ENCODE measurements around the gene MLLT1.

Gene MLLT1

DNA sequence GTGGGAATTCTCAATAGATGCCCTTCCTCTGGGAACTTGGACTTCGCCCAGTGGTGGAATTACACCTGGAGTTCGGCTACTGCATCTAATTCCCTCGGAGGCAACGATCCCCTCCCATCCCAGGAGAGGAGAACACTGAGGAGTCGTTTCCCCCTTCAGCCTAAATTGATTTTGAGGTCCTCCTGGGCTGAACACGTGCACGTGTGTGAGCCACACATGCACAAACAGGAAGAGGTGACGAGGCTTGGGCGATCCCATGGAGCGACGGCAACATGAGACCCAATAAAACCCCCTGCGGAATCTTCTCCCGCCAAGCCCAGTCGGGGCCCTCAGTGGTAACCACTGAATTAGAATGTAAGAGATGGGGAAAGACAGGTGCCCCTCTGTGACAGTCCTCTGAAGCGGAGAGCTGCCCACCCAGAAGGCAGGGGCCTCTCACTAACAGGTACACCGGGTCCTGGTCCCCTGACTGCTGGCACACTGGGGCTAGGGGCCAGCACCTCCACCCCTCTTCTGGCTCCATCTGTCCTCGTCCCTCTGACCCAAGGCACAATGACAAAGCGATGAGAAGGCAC lies 4.5 kb downstream of the MLLT1 start:
- DNase-seq (ENCODE audit: low spot score) = no peak

DNA sequence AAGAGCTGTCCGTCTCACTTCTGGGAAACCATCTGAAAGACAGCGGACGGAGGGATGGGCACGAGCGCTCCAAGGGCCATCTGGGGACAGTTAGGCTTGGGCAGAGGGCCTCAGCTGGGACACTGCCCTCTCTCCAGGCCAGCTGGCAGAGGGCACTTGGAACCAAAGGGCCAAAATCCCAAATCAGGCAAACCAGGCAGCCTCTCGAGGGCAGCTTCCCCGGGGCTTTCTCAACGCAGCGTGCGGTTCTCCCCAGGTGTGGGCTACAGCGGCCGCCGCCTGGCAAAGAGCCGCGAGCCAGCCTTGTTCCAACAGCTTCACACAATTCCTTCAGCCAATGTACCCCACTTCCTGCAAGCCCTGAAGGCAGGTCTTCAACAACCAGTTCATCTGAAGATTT lies 5.0 kb downstream of the MLLT1 start:
- no peak for DNase-seq (ENCODE audit: low spot score)

DNA sequence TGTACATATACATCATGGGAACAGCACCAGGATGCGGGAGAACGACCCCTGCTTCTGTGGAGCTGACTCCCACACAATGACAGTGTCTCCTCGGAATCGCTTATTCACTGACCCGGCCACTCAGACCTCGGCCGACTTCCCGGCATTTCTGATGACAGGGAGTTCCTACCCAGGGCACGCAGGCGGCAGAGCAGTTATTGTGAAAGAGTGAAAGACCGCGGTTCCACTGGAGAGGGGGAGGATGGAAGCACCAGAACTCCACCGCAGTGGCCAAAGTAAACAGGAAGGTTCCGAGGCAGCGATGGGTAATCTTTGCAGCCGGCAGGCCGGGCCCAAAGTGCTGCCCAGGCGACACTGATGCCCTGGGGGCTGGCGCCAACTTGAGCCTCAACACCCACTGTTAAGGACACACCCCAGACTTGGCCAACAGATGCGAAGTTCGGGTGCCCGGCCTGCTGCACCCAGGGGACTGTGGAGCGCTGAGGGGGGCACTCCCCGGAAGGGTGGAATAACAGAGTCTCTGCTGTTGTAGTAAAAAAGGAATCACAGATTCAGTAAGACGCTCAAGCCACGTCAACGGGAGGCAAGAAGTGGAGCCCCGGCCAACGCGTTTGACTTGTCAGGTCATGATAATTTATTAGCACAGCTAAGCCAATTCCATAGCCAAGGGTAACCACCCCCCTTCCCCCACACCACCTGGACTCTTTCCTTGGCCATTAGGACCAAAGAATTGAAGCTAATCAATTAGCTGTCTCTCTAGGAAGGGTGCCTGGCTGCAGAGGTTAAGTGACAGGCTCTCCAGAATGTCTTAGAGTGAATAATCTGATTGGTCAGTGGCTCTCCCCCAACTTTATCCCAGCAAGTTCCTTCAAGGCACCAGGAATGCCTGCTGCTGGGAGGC lies 5.8 kb downstream of the MLLT1 start:
- no peak for DNase-seq (ENCODE audit: low spot score)

DNA sequence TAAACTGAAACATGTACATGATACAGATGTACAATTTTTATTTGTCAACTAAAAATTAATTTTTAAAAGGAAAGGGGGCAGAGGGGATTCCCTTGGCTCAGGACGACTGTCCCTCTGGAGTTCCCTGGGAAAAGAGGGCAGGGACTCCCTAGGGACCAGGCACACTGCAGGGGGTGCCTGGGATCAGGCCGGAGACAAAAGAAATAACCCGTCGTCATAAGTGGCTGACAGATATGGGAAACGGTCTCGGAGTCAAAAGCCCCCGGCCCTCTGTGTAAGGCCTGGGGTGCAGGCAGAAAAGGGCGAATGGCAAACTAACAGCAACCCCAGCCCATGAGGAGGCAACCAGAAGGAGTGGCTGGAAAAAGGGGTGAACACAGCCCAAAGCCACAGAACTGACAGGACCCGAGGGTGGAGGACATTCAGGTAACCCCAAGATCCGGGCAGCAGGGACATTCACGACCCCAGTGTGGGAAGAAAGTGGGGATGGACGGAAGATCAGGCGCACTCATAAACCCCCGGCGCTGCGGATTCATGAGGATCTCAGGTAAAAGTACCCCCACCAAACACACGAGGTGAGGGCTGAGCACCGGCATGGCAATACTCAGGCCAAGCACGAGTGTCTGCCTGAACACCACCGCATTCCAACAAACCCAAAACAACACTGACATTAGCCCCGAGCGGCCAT lies 6.7 kb downstream of the MLLT1 start:
- DNase-seq (ENCODE audit: low spot score) = no peak

DNA sequence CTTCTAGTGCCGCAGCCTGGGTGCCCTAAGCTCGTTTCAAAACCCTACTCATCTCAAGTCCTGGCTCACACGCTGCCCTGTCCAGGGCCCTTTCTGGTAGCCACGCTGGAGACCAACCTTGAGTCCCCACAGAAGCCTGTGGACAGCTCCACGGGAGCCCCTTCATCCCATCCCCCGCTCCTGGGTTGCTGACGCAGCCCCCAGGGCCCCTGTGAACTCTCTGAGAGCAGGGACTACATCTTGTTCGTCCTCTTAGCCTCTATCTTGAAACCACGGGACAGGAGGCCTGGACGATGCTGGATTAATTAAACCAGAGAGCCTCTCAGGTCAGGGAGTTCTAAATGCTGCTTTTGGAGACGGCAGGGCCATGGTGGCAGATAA lies 7.4 kb downstream of the MLLT1 start:
- no peak for DNase-seq (ENCODE audit: low spot score)

DNA sequence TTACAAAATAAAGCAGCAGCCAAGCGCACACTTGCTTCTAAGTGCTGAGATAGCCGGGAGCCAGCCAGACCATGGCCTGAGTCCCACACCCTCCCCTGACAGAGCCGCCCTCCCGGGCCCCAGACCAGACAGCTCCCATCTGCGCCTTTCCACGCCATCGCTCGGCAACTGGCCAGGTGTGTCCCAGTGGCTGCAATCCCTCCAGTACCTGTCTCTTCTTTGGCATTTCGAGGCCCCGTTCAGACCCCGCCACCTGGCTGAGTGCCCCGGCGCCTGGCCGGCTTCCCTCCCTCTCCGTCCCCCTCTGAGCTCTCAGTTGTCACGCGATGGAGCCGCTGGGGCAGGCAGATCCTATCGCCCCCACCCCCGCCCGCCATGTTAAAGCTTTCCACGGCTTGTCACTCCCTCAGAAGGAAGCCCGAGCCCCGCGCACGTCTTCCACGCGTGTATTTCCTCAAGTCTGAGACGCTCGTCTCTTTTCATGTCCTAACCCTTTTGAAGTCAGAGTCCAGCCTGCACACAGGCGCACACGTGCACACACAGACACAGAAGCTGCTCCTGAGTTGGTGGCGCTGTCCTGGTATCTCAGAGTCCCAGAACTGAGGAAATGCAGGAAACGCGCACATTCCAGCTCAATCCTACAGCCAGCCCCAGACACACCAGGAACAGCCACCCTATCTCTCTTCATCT lies 7.9 kb downstream of the MLLT1 start:
- no peak for DNase-seq (ENCODE audit: low spot score)

DNA sequence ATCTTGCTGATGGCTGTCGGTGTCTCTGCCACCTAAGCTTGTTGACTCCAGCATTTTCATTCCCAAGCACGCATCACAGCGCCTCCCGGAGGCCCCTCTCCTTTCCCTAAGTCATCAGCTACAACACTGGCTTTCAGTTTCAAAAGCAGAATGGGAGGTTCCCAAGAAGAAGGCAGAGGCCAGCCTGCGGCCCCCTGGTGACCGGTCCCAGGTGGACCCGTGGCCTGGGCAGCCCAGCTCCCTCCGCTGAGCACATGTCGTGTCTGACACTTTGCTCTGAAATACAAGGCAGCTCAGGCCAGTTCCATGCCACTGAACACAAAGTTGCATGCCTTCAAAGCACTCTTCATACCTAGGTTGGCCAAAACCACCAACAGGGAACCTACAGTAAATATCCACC lies 8.5 kb downstream of the MLLT1 start:
- DNase-seq (ENCODE audit: low spot score) = no peak

DNA sequence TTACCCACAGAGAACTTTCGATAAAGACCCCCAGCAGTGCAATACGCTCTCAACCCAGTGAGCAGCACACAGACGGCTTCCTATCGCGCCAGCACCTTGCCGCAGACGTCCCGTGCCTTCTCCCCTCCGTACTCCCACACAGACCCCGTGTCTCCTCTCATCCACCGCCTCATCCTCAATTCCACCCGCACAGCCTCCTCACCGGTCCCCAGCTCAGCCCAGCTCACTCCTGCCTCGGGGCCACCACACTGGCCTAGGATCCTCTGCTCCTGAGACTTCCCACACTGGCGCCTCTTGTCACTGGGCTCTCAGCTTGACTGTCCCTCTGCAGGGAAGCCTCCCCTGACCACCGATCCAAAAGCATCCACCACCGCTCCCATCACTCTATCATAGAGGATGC lies 9.0 kb downstream of the MLLT1 start:
- DNase-seq (ENCODE audit: low spot score) = no peak

DNA sequence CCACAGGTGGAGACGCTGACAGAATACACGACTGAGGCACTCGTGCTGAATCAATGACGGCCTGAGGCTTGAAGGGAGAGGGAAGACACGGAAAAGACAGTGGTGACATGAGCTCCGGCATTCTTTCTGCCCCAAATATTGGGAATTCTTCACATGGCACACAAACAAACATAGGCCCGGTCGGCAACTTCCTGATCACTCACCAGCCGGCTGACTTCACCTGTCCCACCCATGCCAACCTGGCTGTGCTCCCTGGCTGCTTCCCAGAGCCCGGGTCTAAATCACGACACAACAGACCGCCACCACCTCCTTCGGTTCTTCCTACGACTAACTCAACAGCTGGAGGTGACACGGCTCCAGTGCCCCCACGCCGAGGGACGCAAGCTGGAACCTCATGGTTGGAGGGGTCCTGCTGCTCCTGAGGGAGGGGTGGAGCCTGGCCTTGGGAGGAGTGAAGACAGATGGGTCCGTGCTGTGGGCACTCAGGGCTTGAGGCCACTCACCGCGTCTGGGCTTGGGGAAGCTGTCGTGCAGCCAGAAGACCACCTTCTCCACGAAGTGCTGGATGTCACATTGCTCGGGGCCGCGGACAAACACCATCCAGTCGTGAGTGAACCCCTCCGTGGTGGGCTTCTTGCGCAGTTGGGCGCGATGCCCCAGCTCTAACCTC lies 9.6 kb downstream of the MLLT1 start:
- DNase-seq (ENCODE audit: low spot score) = no peak

DNA sequence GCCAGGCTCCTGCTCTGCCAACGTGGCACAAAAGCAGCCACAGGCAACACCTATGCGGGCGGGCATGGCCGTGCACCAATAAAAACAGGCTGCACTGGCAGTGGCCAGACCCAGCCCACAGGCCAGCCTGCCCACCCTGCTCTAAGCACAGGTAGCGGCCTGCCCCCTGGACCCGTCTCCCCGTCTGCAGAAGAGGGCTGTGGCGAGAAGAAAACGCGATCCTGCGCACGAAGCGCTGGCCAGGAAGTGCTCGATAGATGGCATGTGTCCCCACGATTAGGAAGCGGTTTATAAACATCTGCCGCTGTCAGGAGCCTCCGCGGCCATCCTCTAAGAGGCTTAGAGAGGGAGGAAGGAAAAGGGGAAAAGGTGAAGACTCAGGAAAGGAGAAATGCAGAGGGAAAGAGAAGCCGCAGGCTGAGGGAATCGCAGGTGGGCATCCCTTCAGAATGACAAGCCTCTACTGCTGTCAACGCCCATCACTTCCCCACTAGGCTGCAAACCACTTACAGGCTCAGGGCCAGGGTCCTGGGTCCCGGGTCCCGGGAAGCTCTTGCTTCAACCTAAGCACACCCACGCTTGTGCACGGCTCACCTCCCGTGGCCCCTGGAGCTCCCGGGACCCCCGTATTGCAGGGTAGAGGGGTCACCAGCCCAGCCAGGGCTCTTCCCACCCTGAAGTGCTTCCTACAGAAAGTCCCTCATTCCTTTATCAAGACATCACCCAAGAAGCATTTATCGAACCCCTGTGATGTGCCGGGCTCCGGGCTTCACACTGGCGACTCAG lies 10.5 kb downstream of the MLLT1 start:
- no peak for DNase-seq (ENCODE audit: low spot score)

DNA sequence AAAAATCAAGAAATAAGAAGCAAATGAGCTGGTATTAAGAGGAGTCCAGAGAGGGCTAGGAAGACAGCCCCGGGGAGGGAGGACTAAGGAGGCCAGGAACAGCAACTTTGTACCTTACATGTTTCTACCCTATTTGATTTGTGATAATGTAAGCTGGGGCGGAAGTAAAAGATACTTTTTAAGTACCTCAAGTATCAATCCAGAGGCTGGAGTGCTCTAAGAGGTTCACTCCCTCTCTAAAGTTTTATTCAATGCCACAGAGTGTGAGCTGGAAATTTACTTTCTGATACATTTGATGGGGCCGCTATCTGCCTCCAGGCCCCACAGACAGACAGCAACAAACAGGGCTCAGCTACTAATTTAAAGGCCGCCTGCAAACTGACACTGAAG lies 11.4 kb downstream of the MLLT1 start:
- no peak for DNase-seq (ENCODE audit: low spot score)

DNA sequence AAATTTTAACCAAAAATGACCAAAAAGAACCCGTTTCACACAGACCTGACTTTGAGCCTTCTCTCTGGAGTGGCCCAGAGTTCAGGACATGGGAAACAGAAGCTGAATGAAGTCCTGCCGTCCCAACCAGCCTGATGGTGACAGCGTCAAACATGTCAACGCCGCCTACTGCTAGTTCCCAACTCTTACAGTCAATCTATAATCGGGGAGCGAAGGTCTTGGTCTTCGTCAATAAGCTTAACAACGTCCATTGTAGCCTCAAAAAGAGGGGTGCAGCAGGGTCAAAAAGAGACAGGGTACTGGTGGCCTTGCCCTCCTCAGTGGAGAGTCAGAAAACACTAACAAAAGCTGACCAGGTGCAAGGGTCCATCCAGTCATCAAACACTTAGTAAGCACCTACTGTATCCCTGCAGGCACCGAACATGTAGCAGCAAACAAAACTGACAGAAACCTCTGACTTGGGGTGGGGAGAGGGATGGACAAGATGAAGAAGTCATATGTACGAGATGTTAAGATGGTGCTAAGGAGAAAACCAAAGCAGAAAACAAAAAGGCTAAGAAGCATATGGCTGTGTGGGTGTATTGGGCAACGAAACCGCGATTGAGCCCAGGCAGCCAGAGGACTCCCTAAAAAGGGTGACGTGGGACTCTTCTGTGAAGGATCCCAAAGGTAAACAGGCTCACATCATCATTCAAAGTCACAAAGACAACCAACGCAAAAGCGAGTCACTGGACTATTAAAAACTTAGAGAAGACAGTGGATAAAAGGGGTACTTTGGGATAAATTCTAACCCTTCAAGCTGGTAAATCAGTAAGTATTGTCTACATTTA lies 12.0 kb downstream of the MLLT1 start:
- DNase-seq (ENCODE audit: low spot score) = no peak

DNA sequence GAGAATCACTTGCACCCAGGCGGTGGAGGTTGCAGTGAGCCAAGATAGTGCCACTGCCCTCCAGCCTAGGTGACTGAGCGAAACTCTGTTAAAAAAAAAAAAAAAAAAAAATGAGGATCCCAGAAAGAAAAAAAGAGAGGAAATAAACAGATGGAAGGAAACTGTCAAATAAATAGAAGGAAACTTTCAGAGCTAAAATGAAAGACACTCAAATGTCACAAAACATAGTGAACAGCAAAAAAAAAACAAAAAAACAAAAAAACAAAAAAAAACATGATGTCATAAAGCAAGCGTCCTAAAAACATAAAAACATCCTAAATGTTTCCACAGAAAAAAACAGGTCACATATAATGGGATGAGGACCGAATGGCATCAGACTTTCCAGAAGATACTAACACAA lies 15.0 kb downstream of the MLLT1 start:
- DNase-seq (ENCODE audit: low spot score) = no peak

DNA sequence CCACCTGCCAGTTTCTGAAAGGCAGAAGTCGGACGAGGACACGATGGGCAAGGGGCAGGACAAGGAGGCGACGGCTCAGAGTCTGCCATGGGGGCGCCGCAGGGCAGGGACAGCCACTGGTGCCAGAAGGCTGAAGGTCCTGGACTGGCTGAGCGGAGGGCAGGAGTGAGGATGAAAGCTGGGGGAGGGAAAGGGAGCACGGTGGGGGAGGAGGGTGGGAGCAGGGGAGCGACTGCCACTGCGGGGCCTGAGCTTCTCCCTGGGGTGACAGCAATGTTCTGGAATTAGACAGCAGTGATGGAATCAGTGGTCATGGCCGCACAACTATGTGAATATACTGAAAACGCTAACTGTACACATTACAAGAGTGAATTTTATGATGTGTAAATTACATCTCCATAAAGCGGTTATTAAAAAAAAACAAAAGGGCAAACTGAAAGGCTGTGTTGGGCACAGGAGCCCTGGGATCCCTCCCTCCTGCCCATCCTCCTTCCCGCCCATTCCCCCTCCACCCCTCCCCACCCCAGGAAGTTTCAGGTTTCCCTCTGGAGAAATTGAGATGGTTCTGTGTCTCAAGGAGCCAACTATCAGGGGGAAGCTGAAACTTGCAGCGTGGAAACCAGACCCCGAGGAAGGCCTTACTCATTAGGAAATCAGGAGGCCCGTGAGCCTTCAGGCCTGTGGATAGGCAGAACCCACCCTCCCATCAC lies 15.9 kb downstream of the MLLT1 start:
- no peak for DNase-seq (ENCODE audit: low spot score)

DNA sequence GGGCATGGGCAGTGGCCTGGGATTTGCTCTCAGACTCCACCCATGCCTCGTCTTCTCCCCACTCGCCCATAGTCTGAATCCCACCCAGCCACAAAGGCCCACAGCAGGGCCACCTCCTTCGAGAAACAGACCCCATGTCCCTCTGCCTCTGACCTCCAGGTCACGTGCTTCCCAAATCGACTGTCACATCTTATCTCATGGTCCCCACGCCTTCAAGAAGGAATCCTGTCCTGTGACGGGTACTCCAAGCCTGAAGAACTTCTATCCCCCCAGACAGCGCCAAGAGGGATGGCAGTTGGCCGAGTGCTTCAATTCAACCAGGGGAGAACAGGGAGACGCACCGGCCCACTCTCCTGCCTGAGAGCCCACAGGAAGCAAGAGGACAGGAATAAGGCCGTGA lies 16.5 kb downstream of the MLLT1 start:
- no peak for DNase-seq (ENCODE audit: low spot score)

DNA sequence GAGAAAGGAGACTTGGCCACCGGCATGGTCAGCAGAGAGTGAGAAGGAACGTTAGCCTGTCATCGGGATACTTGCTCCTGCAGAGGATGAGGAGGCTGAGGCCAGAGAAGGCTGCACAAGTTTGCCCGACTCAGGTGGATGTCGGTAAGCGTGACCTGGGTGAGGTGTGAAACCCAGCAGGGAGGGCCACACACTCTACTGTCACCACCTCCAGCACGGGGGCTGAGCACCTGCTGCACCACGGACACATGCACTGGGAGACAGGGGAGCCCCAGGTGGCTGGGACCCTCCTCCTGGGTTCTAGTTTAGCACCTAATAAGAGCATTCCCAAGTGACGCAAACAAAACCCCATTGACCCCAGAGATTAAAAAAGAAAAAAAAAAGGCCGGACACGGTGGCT lies 17.3 kb downstream of the MLLT1 start:
- DNase-seq (ENCODE audit: low spot score) = no peak

DNA sequence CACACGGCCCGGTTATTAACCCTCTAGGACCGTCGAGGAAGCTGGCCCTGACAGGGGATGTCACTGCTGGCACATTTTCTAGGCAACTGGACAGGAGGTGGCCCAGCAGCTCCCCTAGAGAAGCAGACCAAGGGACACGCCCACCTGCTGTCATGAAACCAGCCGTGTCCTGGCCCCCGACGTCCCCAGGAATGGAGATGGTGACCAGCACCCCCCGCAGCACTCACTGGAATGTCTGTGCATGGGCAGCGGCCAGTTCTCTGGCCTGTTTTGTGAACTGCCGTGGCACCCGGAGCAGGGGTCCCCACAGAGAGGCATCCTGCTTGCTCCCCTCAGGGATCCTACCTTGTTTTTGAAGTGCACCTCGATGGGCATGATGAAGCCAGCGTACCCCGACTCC lies 17.9 kb downstream of the MLLT1 start:
- DNase-seq (ENCODE audit: low spot score) = no peak

DNA sequence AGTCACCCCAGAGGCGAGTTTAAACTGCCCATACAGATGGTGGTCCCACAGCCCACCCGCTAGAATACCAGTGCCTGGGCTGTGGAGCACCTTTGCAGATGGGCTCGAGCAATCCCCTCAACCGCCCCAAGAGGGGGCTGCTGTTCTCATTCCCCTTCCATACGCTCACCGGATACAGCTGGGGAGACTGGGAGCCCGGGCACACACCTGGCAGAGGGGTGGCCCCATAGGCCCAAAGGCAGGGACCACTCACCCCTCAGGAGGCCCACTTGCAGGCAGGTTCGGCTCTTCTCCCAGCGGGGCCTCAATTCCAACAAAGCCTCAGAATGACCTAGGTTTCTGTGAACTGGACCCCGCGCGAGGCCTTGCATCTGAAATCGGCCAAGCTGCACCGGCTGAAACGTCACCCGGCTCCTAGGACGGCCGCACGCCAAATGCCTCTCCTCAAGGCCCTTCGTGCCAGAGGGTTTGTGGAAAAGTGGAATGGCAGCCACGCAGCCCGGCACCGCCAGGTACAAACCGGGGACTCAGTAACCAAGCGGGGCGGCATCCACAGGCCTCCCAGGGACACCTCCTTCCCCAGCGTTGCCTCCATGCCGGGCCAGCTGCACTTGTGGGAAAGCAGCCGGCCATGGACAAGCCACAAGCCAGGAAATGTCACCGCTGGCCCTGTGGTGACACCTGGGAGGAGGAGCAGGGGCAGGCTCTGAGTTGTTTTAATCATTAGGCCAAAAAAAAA lies 18.7 kb downstream of the MLLT1 start:
- DNase-seq (ENCODE audit: low spot score) = no peak

DNA sequence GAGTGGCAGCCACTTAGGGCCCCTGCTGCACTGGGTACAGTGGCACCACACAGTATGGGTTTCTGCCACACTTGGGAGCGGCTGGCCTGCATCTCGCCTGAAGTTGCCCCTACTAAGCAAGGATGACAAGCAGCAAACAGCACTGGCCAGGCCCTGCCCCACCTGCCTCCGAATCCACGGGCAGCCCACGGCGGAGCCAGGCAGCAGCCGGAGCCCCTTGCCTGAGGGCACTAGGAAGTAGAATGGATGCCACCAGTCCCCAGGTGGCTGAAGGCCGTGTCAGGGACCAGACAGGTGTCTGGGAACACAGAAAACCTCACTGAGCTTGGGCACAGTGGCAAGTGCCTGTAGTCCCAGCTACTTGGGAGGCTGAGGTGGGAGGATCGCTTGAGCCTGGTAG lies 19.4 kb downstream of the MLLT1 start:
- DNase-seq (ENCODE audit: low spot score) = no peak

All from RKO (cell line).